Tibial nerve (tissue), 4 donors: ENCODE results near the gene NFASC.

Source experiments
- CTCF ChIP-seq, 5 experiments: fragments of 200-600 bp in 3 of 5; fragments of 450-650 bp in 2 of 5; sonication (generic) in 3 of 5; IDR thresholded peaks; one replicate each; pipeline ENCODE4 v1.5.1; 2016 to 2019; ENCODE audit warnings: antibody characterized with exemption in 5 of 5, mild to moderate bottlenecking in 3 of 5, moderate library complexity in 2 of 5
- EP300 ChIP-seq, 2 donors: sonication (generic); formaldehyde crosslinking; IDR thresholded peaks; one replicate each; pipeline ENCODE4 v1.6.1; 2017; ENCODE audit warnings: antibody characterized with exemption in 2 of 2, mild to moderate bottlenecking in 1 of 2

GRCh38 chr1:205049479-205049878 is 178.8 kb downstream of the NFASC start:
- TF ChIP-seq CTCF (IDR thresholded peaks at IDR 0.05) (no peak), EP300 (IDR thresholded peaks at IDR 0.05) (no peak)
